Measurements from ENCODE around the gene IFNA2.

IFNA2 gene

GRCh38 chr9:21429191-21429590 is 44.0 kb upstream of the IFNA2 start:
- WGBS (ENCODE audit: extremely low coverage, insufficient coverage, insufficient read length) = no CpG with 5 or more reads among the region's 2 CpGs
- DNase-seq = no peak
- Histone ChIP-seq H3K27me3 (ENCODE audit: insufficient read depth, low read length) (no peaks in the 10 kb centered on the region), H3K27ac (ENCODE audit: low read depth, low read length) (no peak overlapping the region), H3K4ac (ENCODE audit: low read depth, low read length) (no peak overlapping the region), H3K9ac (ENCODE audit: low read length) (no peak overlapping the region), H3K14ac (ENCODE audit: low read length) (no peak overlapping the region), H2BK120ac (ENCODE audit: insufficient read depth, low read length, poor library complexity) (no peak overlapping the region), H3K4me1 (ENCODE audit: control insufficient read depth in 1 of 2, insufficient read depth in 2 of 2, low read length in 2 of 2) (no peaks in the 10 kb centered on the region), H4K91ac (ENCODE audit: low read depth, low read length) (no peak overlapping the region), H3K18ac (ENCODE audit: low read length) (no peak overlapping the region), H3K4me3 (ENCODE audit: low read depth, low read length) (no peak overlapping the region), H4K8ac (ENCODE audit: low read depth, low read length) (no peak overlapping the region), H3K79me1 (ENCODE audit: low read length) (no peaks in the 10 kb centered on the region), H3K23ac (ENCODE audit: low read length) (no peak overlapping the region), H3K36me3 (ENCODE audit: control insufficient read depth in 1 of 2, insufficient read depth in 2 of 2, low read length in 2 of 2) (no peaks in the 10 kb centered on the region), H2BK5ac (ENCODE audit: low read depth, low read length, poor library complexity) (no peak overlapping the region), H3K79me2 (ENCODE audit: control insufficient read depth, insufficient read depth, low read length, poor library complexity) (no peaks in the 10 kb centered on the region), H3K9me3 (ENCODE audit: insufficient read depth, low read depth, low read length) (no peaks in the 10 kb centered on the region), H2AK5ac (ENCODE audit: low read length) (no peak overlapping the region), H3K4me2 (ENCODE audit: low read length) (no peak overlapping the region), H2AFZ (ENCODE audit: insufficient read depth, low read length, poor library complexity) (no peak overlapping the region), H2BK12ac (ENCODE audit: low read length) (no peak overlapping the region), H4K12ac (ENCODE audit: low read depth, low read length) (no peak overlapping the region)

- Histone ChIP-seq H3K23ac (ENCODE audit: low read length) (no peak overlapping the region), H3K14ac (ENCODE audit: low read length) (no peak overlapping the region), H2AFZ (ENCODE audit: insufficient read depth, low read length, poor library complexity) (no peak overlapping the region), H3K79me2 (ENCODE audit: control insufficient read depth, insufficient read depth, low read length, poor library complexity) (no peaks in the 10 kb centered on the region), H3K9ac (ENCODE audit: low read length) (no peak overlapping the region), H3K9me3 (ENCODE audit: insufficient read depth, low read depth, low read length) (no peaks in the 10 kb centered on the region), H3K4me2 (ENCODE audit: low read length) (no peak overlapping the region), H2AK5ac (ENCODE audit: low read length) (no peak overlapping the region), H4K91ac (ENCODE audit: low read depth, low read length) (no peak overlapping the region), H4K8ac (ENCODE audit: low read depth, low read length) (no peak overlapping the region), H3K4me1 (ENCODE audit: control insufficient read depth in 1 of 2, insufficient read depth in 2 of 2, low read length in 2 of 2) (no peaks in the 10 kb centered on the region), H2BK12ac (ENCODE audit: low read length) (no peak overlapping the region), H2BK120ac (ENCODE audit: insufficient read depth, low read length, poor library complexity) (no peak overlapping the region), H3K4me3 (ENCODE audit: low read depth, low read length) (no peak overlapping the region), H2BK5ac (ENCODE audit: low read depth, low read length, poor library complexity) (no peak overlapping the region), H3K27ac (ENCODE audit: low read depth, low read length) (no peak overlapping the region), H3K4ac (ENCODE audit: low read depth, low read length) (no peak overlapping the region), H3K36me3 (ENCODE audit: control insufficient read depth in 1 of 2, insufficient read depth in 2 of 2, low read length in 2 of 2) (no peaks in the 10 kb centered on the region), H3K27me3 (ENCODE audit: insufficient read depth, low read length) (no peaks in the 10 kb centered on the region), H3K18ac (ENCODE audit: low read length) (no peak overlapping the region), H4K12ac (ENCODE audit: low read depth, low read length) (no peak overlapping the region), H3K79me1 (ENCODE audit: low read length) (no peaks in the 10 kb centered on the region)
- no peak for DNase-seq
- WGBS (ENCODE audit: extremely low coverage, insufficient coverage, insufficient read length) = no CpG with 5 or more reads among the region's 1 CpG
Observed at GRCh38 chr9:21428235-21428634, 43.0 kb upstream of the IFNA2 start.

- no peak overlapping the region for H2BK12ac ChIP-seq (ENCODE audit: low read length)
Observed at GRCh38 chr9:21415493-21416267, 30.5 kb upstream of the IFNA2 start.

GRCh38 chr9:21414220-21414940 is 29.2 kb upstream of the IFNA2 start:
- Histone ChIP-seq H2BK120ac (ENCODE audit: insufficient read depth, low read length, poor library complexity) (no peak overlapping the region), H4K91ac (ENCODE audit: low read depth, low read length) (no peak overlapping the region), H3K23ac (ENCODE audit: low read length) (no peak overlapping the region), H3K9ac (ENCODE audit: low read length) (no peak overlapping the region), H3K4me2 (ENCODE audit: low read length) (no peak overlapping the region), H3K9me3 (ENCODE audit: insufficient read depth, low read depth, low read length) (no peaks in the 10 kb centered on the region), H2AFZ (ENCODE audit: insufficient read depth, low read length, poor library complexity) (no peak overlapping the region), H3K27ac (ENCODE audit: low read depth, low read length) (no peak overlapping the region), H3K4ac (ENCODE audit: low read depth, low read length) (no peak overlapping the region), H4K12ac (ENCODE audit: low read depth, low read length) (no peak overlapping the region), H3K27me3 (ENCODE audit: insufficient read depth, low read length) (no peaks in the 10 kb centered on the region), H4K8ac (ENCODE audit: low read depth, low read length) (no peak overlapping the region), H3K14ac (ENCODE audit: low read length) (no peak overlapping the region), H2BK5ac (ENCODE audit: low read depth, low read length, poor library complexity) (no peak overlapping the region), H3K79me2 (ENCODE audit: control insufficient read depth, insufficient read depth, low read length, poor library complexity) (no peaks in the 10 kb centered on the region), H3K36me3 (ENCODE audit: control insufficient read depth in 1 of 2, insufficient read depth in 2 of 2, low read length in 2 of 2) (no peaks in the 10 kb centered on the region), H3K4me1 (ENCODE audit: control insufficient read depth in 1 of 2, insufficient read depth in 2 of 2, low read length in 2 of 2) (no peaks in the 10 kb centered on the region), H2AK5ac (ENCODE audit: low read length) (no peak overlapping the region), H2BK12ac (ENCODE audit: low read length) (no peak overlapping the region), H3K18ac (ENCODE audit: low read length) (no peak overlapping the region), H3K79me1 (ENCODE audit: low read length) (no peaks in the 10 kb centered on the region), H3K4me3 (ENCODE audit: low read depth, low read length) (no peak overlapping the region)
- DNase-seq = no peak
- WGBS (ENCODE audit: extremely low coverage, insufficient coverage, insufficient read length) = no CpG with 5 or more reads among the region's 2 CpGs

More at GRCh38 chr9:21415493-21416267, 30.5 kb upstream of the IFNA2 start:
- Histone ChIP-seq H3K9ac (ENCODE audit: low read length) (no peak overlapping the region), H3K79me1 (ENCODE audit: low read length) (no peaks in the 10 kb centered on the region), H4K8ac (ENCODE audit: low read depth, low read length) (no peak overlapping the region), H4K91ac (ENCODE audit: low read depth, low read length) (no peak overlapping the region), H2BK120ac (ENCODE audit: insufficient read depth, low read length, poor library complexity) (no peak overlapping the region), H2AFZ (ENCODE audit: insufficient read depth, low read length, poor library complexity) (no peak overlapping the region), H2BK5ac (ENCODE audit: low read depth, low read length, poor library complexity) (no peak overlapping the region), H3K27me3 (ENCODE audit: insufficient read depth, low read length) (no peaks in the 10 kb centered on the region), H3K9me3 (ENCODE audit: insufficient read depth, low read depth, low read length) (no peaks in the 10 kb centered on the region), H3K36me3 (ENCODE audit: control insufficient read depth in 1 of 2, insufficient read depth in 2 of 2, low read length in 2 of 2) (no peaks in the 10 kb centered on the region), H3K27ac (ENCODE audit: low read depth, low read length) (no peak overlapping the region), H3K14ac (ENCODE audit: low read length) (no peak overlapping the region), H3K4me1 (ENCODE audit: control insufficient read depth in 1 of 2, insufficient read depth in 2 of 2, low read length in 2 of 2) (no peaks in the 10 kb centered on the region), H3K79me2 (ENCODE audit: control insufficient read depth, insufficient read depth, low read length, poor library complexity) (no peaks in the 10 kb centered on the region), H3K4me2 (ENCODE audit: low read length) (no peak overlapping the region), H3K23ac (ENCODE audit: low read length) (no peak overlapping the region), H4K12ac (ENCODE audit: low read depth, low read length) (no peak overlapping the region), H3K4me3 (ENCODE audit: low read depth, low read length) (no peak overlapping the region), H3K4ac (ENCODE audit: low read depth, low read length) (no peak overlapping the region), H2AK5ac (ENCODE audit: low read length) (no peak overlapping the region), H3K18ac (ENCODE audit: low read length) (no peak overlapping the region)
- WGBS (ENCODE audit: extremely low coverage, insufficient coverage, insufficient read length) = no CpG with 5 or more reads among the region's 5 CpGs
- no peak for DNase-seq

Measured in trophoblast cell (in vitro differentiated cells and primary cell).